DOHH2 (cell line): ENCODE measurements around the gene RBM6.

Experiments used
- H3F3A ChIP-seq: fragments of 200-600 bp; sonication (generic), shearing (Covaris generic); 2 replicates; pipeline ENCODE4 v1.6.0; 2016; ENCODE audit warnings: antibody characterized with exemption, mild to moderate bottlenecking; ENCODE audit not compliant: control insufficient read depth, insufficient read depth
- H3K27ac ChIP-seq: fragments of 200-600 bp; sonication (generic); 2 replicates; pipeline ENCODE4 v1.5.1; 2014; ENCODE audit warnings: low read depth, mild to moderate bottlenecking, low read length, moderate library complexity
- H3K27me3 ChIP-seq: fragments of 200-600 bp; sonication (generic); 2 replicates; pipeline ENCODE4 v1.6.1; 2014; ENCODE audit warnings: mild to moderate bottlenecking, low read length, mixed read lengths; ENCODE audit not compliant: control insufficient read depth
- H3K36me3 ChIP-seq: fragments of 200-600 bp; sonication (generic); 2 replicates; pipeline ENCODE4 v1.6.1; 2014; ENCODE audit warnings: mild to moderate bottlenecking, low read length, moderate library complexity, mixed read lengths; ENCODE audit not compliant: control insufficient read depth
- H3K4me1 ChIP-seq: fragments of 200-600 bp; sonication (generic); 2 replicates; pipeline ENCODE4 v1.6.1; 2014; ENCODE audit warnings: mild to moderate bottlenecking, low read length, mixed read lengths; ENCODE audit not compliant: control insufficient read depth
- H3K4me2 ChIP-seq: fragments of 200-600 bp; sonication (generic); 2 replicates; pipeline ENCODE4 v1.6.0; 2014; ENCODE audit warnings: mild to moderate bottlenecking, low read length, moderate library complexity
- H3K4me3 ChIP-seq: fragments of 200-600 bp; sonication (generic); 2 replicates; pipeline ENCODE4 v1.5.1; 2014; ENCODE audit warnings: mild to moderate bottlenecking, low read length, mixed read lengths
- H3K79me2 ChIP-seq: fragments of 200-600 bp; sonication (generic); 2 replicates; pipeline ENCODE4 v1.6.1; 2014; ENCODE audit warnings: mild to moderate bottlenecking, low read length, mixed read lengths; ENCODE audit not compliant: control insufficient read depth
- H3K9me2 ChIP-seq: fragments of 200-600 bp; sonication (generic); replicated peaks from 2 replicates; pipeline ENCODE4 v1.6.1; 2014; ENCODE audit warnings: mild to moderate bottlenecking, low read length, mixed read lengths; ENCODE audit not compliant: control insufficient read depth
- H3K9me3 ChIP-seq: fragments of 200-600 bp; sonication (generic); 2 replicates; pipeline ENCODE4 v1.6.1; 2014; ENCODE audit warnings: antibody characterized with exemption, low read length, mixed read lengths; ENCODE audit not compliant: control insufficient read depth, insufficient read depth
- H4K20me1 ChIP-seq: fragments of 200-600 bp; sonication (generic); 2 replicates; pipeline ENCODE4 v1.6.0; 2014; ENCODE audit warnings: low read depth, mild to moderate bottlenecking, antibody characterized with exemption, low read length, moderate library complexity; ENCODE audit not compliant: control insufficient read depth, insufficient read depth
- EZH2phosphoT487 ChIP-seq: fragments of 200-600 bp; sonication (generic); IDR thresholded peaks from 2 replicates; pipeline ENCODE4 v1.6.1; 2017; ENCODE audit warnings: borderline replicate concordance, mild to moderate bottlenecking, antibody characterized with exemption, low read length, moderate library complexity, mixed read lengths
- TF ChIP-seq, protein P1 (sequence below): fragments of 200-600 bp; sonication (generic); IDR thresholded peaks from one replicate; pipeline ENCODE4 v1.5.1; 2014; ENCODE audit warnings: antibody characterized with exemption, mild to moderate bottlenecking, low read depth, low read length; ENCODE audit not compliant: poor library complexity, severe bottlenecking

RBM6 gene

DNA sequence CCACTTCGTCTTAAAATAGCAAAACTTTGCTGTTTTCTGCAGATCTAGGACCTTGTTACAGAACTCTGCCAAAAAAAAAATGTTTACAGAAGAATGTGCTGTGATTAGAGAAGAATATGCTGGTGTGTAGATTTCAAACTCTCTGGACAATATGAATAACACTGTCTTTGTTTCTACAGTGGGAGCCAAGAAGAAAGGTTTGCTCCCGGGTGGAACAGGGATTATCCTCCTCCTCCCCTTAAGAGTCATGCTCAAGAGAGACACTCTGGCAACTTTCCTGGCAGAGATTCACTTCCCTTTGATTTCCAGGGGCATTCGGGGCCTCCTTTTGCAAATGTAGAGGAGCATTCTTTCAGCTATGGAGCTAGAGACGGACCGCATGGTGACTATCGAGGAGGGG is 27.3 kb downstream of the RBM6 start:
- Histone ChIP-seq H3K27ac (peak overlapping the region; percentile 69), H3K4me1 (peaks cover 71% of the 10 kb centered on the region), H3K9me3 (no peaks in the 10 kb centered on the region), H3K4me2 (peak overlapping the region; percentile 55), H4K20me1 (no peaks in the 10 kb centered on the region), H3K36me3 (peaks cover 88% of the 10 kb centered on the region), H3K4me3 (peak overlapping the region; percentile 38), H3K27me3 (no peaks in the 10 kb centered on the region), H3F3A (peaks cover 18% of the 10 kb centered on the region), H3K79me2 (peaks cover 99% of the 10 kb centered on the region), H3K9me2 (no peaks in the 10 kb centered on the region)
- TF ChIP-seq EZH2phosphoT487: no peak
- TF ChIP-seq, protein P1, sequence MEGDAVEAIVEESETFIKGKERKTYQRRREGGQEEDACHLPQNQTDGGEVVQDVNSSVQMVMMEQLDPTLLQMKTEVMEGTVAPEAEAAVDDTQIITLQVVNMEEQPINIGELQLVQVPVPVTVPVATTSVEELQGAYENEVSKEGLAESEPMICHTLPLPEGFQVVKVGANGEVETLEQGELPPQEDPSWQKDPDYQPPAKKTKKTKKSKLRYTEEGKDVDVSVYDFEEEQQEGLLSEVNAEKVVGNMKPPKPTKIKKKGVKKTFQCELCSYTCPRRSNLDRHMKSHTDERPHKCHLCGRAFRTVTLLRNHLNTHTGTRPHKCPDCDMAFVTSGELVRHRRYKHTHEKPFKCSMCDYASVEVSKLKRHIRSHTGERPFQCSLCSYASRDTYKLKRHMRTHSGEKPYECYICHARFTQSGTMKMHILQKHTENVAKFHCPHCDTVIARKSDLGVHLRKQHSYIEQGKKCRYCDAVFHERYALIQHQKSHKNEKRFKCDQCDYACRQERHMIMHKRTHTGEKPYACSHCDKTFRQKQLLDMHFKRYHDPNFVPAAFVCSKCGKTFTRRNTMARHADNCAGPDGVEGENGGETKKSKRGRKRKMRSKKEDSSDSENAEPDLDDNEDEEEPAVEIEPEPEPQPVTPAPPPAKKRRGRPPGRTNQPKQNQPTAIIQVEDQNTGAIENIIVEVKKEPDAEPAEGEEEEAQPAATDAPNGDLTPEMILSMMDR: no peak

DNA sequence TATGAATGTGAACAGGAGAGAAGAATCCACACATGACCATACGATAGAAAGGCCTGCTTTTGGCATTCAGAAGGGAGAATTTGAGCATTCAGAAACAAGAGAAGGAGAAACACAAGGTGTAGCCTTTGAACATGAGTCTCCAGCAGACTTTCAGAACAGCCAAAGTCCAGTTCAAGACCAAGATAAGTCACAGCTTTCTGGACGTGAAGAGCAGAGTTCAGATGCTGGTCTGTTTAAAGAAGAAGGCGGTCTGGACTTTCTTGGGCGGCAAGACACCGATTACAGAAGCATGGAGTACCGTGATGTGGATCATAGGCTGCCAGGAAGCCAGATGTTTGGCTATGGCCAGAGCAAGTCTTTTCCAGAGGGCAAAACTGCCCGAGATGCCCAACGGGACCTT is 28.4 kb downstream of the RBM6 start:
- Histone ChIP-seq H3K27me3 (no peaks in the 10 kb centered on the region), H3K9me3 (no peaks in the 10 kb centered on the region), H4K20me1 (no peaks in the 10 kb centered on the region), H3K27ac (peak overlapping the region; percentile 69), H3K9me2 (no peaks in the 10 kb centered on the region), H3K4me1 (peaks cover 70% of the 10 kb centered on the region), H3K4me2 (peak overlapping the region; percentile 55), H3K36me3 (peaks cover 91% of the 10 kb centered on the region), H3F3A (peaks cover 14% of the 10 kb centered on the region), H3K79me2 (peaks cover 99% of the 10 kb centered on the region), H3K4me3 (peak overlapping the region; percentile 38)
- TF ChIP-seq EZH2phosphoT487: no peak
- TF ChIP-seq, protein P1: no peak

DNA sequence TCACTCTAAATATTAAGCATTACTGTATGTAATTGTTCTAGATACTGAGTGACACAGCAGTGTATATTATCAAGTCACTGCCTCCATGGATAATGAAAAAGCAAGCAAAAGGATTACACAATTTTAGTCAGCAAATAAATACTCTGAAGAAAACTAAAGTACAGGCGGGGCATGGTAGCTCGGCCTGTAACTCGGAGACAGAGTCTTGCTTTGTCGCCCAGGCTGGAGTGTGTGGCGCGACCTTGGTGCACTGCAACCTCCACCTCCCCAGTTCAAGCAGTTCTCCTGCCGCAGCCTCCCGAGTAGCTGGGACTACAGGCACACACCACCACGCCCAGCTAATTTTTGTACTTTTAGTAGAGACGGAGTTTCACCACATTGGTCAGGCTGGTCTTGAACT is 32.7 kb downstream of the RBM6 start:
- H3K36me3 ChIP-seq: peaks cover 80% of the 10 kb centered on the region
- H3K4me2 ChIP-seq: no peak overlapping the region
- no peak overlapping the region for H3K27ac ChIP-seq
- H3K9me3 ChIP-seq: no peaks in the 10 kb centered on the region
- TF ChIP-seq, protein P1: no peak
- no peak for TF ChIP-seq EZH2phosphoT487
- H3K4me3 ChIP-seq: no peak overlapping the region
- H4K20me1 ChIP-seq: no peaks in the 10 kb centered on the region
- no peaks in the 10 kb centered on the region for H3K27me3 ChIP-seq
- H3F3A ChIP-seq: no peaks in the 10 kb centered on the region; the same call in 1 of the 2 replicates
- peaks cover 31% of the 10 kb centered on the region for H3K4me1 ChIP-seq
- H3K9me2 ChIP-seq: no peaks in the 10 kb centered on the region
- peaks cover 93% of the 10 kb centered on the region for H3K79me2 ChIP-seq
